ENCODE measurements around the gene TCFL5.

TCFL5 gene

GRCh38 chr20:62820962-62821725 lies 40.5 kb downstream of the TCFL5 start:
- FAIRE-seq, result no peak

DNA sequence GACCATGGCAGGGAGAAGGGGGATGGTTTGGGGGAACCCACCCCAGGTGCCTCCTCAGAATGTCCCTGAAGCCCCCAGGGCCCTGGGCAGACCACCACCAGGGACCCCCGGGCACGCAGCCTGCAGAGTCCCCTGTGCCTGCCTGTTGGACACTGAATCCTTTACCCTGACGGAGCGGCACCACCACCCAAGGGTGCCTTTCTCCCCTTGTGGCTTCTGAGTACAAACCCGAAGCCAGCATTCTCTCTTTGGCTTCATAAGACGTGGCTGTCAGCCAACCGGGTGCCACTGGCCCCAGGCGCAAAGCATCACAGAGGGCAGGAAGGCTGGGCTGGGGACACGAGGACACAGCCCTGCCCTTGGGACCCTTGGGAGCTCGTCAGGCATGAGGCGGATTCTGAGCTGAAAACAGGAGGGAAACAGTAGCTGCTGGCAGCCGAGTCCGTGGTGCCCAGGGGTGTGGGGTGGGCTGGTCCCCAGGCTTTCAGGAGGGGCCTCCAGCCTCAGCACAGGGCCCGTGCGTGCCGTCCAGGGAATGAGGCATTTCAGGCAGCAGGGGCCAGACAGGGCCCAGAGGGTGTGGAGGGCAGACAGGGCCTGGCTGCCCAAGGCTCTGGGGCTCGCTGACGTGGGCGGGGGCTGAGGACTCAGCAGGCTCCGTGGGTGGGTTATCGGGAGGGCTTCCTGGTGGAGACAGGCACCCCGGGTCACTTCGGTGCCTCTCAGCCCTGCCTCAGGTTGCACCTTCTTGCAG lies 41.2 kb downstream of the TCFL5 start:
- no peak for FAIRE-seq

DNA sequence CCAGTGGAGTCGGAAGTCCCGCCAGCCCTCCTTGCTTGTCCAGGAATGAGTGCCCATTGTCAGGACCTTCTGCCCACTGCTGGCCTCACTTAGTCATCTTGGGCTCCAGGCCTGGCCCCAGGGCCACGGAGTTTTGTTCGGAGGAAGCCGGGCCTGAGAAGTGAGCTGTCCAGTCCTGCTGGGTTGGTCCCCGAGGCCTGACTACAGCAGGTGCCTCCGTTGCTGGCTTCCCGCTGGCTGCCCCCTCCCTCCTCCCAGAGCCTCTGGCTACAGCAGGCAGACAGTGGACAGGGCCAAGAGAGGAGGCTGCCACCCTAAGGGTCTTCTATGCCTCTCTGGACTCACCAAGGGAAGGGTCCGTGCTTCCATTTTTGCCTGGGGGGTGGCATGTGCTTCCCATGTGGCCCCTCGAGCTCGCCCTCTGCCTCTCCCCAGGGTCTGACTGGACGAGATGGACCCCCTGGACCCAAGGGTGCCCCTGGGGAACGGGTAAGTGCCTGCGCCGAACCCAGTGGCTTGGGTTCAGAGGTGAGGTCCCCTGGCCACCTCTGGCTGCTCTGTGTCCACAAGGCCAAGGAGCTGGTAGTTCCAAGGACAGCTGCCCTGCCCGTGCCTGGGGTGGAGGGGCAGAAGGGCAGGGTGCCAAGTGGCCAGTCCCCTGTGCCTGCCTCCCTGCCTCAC lies 42.0 kb downstream of the TCFL5 start:
- no peak for FAIRE-seq

DNA sequence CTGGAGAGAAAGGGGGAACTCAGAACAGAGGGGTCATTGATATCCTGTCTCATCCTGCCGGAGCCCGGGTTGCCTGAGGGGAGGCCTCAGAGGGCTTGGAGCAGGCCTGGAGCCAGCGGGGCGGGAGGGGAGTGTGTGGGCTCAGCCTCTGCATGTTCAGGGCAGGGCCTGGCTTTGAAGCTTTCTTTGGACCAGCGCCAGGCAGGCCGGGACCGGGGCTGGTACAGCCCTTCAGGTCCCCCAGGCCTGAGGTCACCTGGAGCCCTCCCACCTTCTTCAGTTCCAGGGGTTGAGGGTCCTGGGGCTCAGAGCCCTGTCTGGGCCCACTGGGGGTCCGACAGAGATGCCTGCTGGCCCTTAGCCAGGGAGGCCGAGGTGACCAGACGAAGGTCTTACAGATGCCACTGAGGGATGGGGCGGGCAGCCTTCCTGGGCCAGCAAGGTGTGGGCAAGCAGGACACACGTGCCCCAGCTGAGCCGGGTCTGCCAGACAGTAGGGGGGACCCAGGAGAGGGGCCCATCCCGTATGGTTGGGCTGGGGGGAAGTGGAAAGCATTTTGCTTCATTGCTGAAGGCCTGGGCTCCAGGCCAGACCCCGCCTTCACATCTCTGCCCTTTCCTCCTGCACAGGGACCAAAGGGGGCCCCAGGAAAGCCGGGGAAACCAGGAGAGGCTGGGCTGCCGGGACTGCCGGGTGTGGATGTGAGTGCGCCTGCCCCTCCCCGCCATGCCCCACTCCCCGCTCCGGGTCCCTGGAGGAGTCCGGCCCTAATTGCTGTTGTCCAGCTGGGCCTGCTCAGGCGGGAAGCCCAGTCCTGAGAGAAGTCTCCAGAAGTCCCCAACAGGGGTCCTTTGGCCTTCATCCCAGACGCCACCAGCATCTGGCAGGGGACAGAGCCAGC lies 42.8 kb downstream of the TCFL5 start:
- FAIRE-seq, result no peak

GRCh38 chr20:62817975-62818591 lies 43.5 kb downstream of the TCFL5 start:
- no peak for FAIRE-seq

- FAIRE-seq, result no peak
Observed at GRCh38 chr20:62816884-62817873, 44.4 kb downstream of the TCFL5 start, which contains the start of gene COL9A3. Gene COL9A3, plus strand, starts transcription at chr20:62817050. Its CDS starts 15 bp downstream, at chr20:62817065.

GRCh38 chr20:62816031-62816883 lies 45.4 kb downstream of the TCFL5 start:
- no peak for FAIRE-seq

GRCh38 chr20:62815066-62815991 lies 46.3 kb downstream of the TCFL5 start:
- no peak for FAIRE-seq

DNA sequence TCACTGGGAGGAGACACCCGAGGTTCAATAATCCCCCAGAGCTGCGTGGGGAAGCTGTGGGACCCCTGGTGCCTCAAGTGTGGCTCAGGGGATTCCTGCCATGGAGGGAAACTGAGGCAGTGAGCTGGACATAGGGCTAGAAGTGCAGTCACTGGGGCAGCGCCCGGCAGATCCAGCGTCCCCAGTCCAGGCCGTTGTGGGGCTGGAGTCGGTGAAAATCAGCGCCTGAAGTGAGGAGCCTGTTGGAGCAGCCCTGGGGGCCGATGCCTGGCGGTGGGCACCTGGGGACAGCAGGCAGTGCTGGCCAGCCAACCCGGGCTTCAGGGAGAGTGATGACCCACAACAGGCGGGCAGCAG lies 46.9 kb downstream of the TCFL5 start:
- no peak for FAIRE-seq

DNA sequence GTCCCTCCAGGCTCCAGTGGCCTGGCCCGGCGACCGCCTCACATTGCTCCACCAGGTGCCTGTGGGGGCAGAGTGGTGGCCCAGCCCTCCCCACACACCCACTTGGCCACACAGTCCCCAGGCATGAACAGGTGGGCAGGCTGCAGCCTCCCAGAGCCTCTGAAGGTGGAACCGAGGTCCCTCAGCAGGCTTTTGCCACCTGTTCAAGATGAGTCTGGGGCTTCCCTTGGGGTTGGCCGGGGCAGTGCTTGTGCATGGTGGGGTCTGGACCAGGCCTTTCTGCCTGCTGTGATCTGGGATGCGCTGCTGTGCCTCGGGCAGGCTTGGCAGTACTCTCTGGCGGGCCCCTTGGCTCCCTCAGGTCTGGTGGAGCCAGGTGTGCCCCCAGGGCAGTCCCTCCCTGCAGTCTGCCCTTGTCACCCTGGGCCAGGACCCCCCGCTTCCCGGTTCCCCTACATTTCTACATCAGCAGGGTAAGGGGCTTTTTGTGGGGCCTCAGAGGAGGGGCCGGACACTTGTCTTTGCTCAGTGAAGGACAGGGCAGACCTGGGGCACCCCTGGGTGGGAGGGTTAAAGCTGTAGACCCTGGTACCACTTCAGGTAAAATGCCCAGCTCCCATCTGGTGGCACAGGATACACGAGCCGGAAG lies 47.4 kb downstream of the TCFL5 start:
- FAIRE-seq, result no peak

DNA sequence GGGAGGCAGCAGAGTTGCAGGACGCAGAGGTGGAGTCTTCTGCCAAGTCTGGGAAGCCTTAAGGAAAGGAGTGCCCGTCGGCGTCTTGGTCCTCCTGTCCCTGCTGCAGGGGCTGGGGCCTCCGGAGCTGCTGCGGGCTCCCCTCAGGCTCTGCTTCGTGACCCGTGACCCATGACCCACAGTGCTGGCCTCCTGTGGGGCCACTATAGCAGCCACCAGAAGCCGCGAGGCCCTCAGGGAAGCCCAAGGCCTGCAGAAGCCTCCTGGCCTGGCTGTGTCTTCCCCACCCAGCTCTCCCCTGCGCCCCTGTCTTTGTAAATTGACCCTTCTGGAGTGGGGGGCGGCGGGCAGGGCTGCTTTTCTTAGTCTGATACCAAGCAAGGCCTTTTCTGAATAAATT lies 48.0 kb downstream of the TCFL5 start:
- no peak for FAIRE-seq

DNA sequence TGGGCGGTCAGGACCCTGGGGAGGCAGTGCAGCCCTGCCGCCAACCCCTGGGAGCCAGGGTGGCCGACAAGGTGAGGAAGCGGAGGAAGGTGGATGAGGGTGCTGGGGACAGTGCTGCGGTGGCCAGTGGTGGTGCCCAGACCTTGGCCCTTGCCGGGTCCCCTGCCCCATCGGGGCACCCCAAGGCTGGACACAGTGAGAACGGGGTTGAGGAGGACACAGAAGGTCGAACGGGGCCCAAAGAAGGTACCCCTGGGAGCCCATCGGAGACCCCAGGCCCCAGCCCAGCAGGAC lies 48.8 kb downstream of the TCFL5 start:
- no peak for FAIRE-seq

- no peak for FAIRE-seq
Observed at GRCh38 chr20:62812181-62812906, 49.3 kb downstream of the TCFL5 start.

DNA sequence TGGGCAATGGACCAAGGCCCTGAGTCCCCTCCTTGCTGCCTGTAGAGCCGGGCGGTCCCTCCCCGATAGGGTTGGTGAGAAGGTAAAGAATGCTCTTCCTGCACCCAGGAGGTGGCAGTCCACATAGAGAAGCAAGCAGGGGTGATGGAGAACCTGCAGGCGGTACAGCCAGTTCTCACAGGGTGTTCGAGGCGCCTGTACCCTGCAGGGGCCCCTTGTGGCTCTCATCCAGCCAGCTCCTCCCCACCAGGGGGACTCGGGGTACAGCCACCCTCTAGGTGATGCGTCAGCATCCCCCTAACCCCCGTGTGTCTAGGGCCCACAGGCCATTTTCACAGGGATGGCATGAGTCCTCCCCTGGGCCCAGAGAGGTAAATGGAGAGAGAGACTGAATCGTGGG lies 49.9 kb downstream of the TCFL5 start:
- FAIRE-seq, result no peak

DNA sequence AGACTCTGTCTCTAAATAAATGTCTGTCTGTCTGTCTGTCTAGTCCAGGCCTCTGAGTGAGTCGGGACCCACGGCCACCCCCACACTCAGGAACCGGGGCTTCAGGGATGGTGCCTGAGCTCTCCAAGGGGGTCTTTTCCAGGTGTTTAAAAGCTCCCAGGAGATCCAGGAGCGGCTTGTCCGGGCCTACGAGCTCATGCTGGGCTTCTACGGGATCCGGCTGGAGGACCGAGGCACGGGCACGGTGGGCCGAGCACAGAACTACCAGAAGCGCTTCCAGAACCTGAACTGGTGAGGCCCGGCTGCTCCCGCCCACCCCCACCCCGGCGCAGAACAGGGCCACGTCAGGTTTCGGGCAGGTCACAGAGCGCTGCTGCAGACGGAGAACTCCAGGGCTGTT lies 50.3 kb downstream of the TCFL5 start:
- FAIRE-seq, result no peak

DNA sequence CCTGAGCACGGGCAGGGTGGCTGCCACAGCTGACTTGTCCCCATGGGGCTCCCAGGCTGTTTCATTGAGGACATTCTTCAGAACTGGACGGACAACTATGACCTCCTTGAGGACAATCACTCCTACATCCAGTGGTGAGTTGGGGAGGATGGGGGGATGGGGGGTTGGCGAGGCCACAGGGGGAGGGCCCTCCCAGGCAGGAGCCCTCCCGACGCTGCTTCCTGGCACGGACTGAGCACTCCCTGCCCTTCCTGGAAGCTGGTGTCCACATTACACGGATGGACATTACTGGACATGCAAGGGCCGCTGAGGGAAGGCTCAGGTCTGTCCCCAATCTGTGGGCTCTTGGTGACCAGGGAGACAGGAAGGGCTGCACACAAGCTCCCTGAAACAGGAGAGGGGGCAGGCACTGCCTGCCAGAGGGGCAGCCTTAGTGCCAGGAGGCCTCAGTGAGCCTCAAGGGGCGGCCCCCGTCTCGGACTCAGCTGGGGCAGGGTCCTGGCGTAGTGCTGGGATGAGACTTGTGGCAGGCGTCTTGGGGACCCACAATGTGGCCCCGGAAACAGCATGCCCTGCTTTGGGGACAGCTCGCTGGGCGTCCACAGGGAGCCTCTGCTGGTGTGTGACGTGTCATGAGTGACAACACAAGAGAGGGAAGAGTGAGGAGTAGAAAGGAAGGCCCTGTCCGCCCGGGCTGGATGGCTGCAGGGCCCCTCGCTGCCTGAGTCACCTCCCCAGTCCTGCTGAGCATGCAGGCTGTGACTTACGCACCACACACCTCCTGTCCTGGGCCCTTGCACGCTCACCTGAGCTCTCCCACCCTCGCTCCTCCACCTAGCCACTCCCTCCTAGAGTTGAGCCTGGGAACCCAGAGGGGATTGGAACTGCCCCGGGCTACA lies 51.8 kb downstream of the TCFL5 start:
- no peak for FAIRE-seq

Data from endometrium (tissue), 2 donors.